Epithelial cell of alveolus of lung (primary cell): Measurements from ENCODE around the gene OR6Q1. TPM values are rescaled to one million over a fixed set of nuclear protein-coding genes. Genes with fewer than 3 reads are reported as not detected.

Experiments used
- total RNA-seq: library from RNA; depleted of rRNA; stranded (reverse); fragments of >200 nt; gene quantifications from 2 replicates; pipeline ENCODE4 v1.2.1, GENCODE V29; 2015

The OR6Q1 gene, protein sequence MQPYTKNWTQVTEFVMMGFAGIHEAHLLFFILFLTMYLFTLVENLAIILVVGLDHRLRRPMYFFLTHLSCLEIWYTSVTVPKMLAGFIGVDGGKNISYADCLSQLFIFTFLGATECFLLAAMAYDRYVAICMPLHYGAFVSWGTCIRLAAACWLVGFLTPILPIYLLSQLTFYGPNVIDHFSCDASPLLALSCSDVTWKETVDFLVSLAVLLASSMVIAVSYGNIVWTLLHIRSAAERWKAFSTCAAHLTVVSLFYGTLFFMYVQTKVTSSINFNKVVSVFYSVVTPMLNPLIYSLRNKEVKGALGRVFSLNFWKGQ
- not detected in 2 replicates for total RNA-seq

DNA sequence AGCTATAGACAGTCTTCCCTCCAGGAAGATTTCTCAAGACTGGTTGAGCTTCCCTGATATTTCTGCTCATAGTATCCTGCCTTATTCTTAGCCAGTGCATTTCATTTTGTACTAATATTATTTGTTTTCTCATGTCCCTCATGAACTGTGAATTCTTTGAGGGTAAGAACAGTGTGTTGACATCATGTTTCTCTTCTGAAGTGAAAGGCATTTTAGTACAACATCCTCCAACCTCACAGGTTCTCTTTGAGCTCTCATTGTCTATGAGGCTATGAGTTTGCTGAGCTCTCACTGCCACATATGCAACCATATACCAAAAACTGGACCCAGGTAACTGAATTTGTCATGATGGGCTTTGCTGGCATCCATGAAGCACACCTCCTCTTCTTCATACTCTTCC is at the start of gene OR6Q1:
TSS of gene OR6Q1 (plus strand) at position 301 of the 400 bp plus-strand sequence. CDS start at position 301, 0 bp downstream.

DNA sequence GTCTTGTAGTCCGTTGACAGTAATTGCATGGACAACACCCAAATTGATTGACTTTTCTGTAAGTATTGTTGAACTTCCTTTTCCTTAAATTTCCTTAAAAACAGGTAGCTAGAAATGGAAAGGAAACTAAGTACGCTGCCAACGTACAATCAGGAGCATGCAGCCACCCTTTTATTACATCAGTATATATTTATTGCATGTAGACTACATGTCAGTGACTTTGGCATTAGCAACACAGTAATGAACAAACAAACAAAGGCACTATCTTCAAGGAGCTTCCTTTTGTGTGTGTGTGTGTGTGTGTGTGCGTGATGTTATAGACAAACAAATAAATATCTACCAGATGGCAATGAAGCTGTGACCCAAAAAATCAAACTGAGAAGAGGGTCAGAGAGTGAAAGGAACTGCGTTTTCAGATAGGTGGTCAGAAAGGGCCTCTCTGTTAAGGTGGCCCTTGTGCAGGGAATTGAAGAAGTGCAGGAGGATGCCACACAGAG is 7.3 kb upstream of the OR6Q1 start, which contains the start of gene OR9Q1:
TSS of gene OR9Q1 (plus strand) at position 447 of the 497 bp plus-strand sequence. CDS start 155,564 bp downstream, outside the sequence.

Other genes with a start within 250 kb of the OR6Q1 start
- not detected in 2 replicates for gene OR9Q1, start 7.1 kb upstream of the OR6Q1 start, total RNA-seq
- not detected in 2 replicates for gene OR9I1, start 94.6 kb downstream of the OR6Q1 start, total RNA-seq
- not detected in 2 replicates for gene OR9Q2, start 158.1 kb downstream of the OR6Q1 start, total RNA-seq
- not detected in 2 replicates for gene OR1S2, start 173.2 kb downstream of the OR6Q1 start, total RNA-seq
- not detected in 2 replicates for gene OR1S1, start 181.8 kb downstream of the OR6Q1 start, total RNA-seq
- not detected in 2 replicates for gene OR10Q1, start 198.0 kb downstream of the OR6Q1 start, total RNA-seq
- gene OR10W1, start 237.3 kb downstream of the OR6Q1 start, total RNA-seq = not detected in 2 replicates